Esophagus squamous epithelium (tissue), 4 donors: Measurements from ENCODE around the gene GABBR2.

Experiments
- CTCF ChIP-seq, 6 experiments: fragments of 450-650 bp in 4 of 6; fragments of 200-600 bp in 2 of 6; sonication (generic) in 2 of 6; IDR thresholded peaks; one replicate each; pipeline ENCODE4 v1.5.1; 2016 to 2019; ENCODE audit warnings: antibody characterized with exemption in 6 of 6, mild to moderate bottlenecking in 4 of 6, moderate library complexity in 4 of 6
- POLR2A ChIP-seq, 4 donors: fragments of 450-650 bp; IDR thresholded peaks; one replicate each; pipeline ENCODE4 v1.6.1; 2017; ENCODE audit warnings: antibody characterized with exemption in 4 of 4, mild to moderate bottlenecking in 4 of 4, moderate library complexity in 3 of 4

GRCh38 chr9:98726735-98727134 is 18.0 kb upstream of the GABBR2 start:
- TF ChIP-seq CTCF (IDR thresholded peaks at IDR 0.05) = no peak
- TF ChIP-seq POLR2A (IDR thresholded peaks at IDR 0.05) = no peak
